Measurements from ENCODE around the gene CSMD2.

CSMD2 gene

DNA sequence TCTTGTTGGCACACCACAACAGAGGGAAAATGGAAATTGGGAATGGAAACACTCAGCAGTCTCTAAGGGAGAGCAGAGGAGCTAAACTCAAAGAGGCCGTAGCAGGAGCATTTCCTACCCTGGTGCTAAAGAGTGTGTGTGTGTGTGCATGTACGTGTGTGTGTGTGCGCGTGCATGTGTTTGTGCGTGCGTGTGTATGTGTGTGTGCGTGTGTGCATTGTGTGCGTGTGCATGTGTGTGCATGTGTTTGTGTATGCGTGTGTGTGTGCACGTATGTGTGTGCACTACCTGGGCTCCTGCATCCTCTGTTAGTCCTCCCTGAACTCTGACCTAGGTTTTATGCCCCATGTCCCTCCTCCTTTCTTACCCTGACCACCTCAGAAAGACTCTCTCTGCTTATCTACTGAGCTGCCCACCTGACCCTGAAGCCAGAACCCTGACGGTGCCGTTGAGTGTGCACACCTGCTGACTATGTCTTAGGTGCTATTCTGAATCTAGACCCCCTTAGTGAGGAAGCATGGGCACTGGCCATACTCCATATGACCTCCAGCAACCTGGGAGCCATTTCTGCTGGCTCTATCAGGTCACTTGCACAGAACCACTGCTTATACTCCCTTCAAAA, 458.3 kb downstream of the CSMD2 start:
- DNase-seq (ENCODE audit: low read depth) = no peak
- H3K4me3 ChIP-seq (ENCODE audit: low read length) = no peak overlapping the region

DNA sequence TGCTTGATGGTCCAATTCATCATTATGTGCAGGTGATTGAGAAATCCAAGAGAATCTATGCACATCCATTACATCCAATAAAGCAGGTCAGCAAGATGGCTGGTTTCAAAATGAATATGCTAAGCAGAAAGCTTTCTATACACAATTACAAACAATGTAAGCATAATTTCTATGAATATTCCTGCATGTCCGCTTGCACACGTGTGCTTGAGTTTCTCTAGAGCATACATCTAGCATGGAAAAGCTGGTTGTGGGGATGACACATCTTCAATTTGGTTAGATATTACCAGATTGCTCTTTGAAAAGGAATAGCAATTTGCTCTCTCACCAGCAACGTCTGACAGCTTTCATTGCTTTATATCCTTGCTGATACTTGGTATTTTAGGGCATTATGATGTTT, 461.6 kb downstream of the CSMD2 start:
- H3K4me3 ChIP-seq (ENCODE audit: low read length) = no peak overlapping the region
- TF ChIP-seq, protein P1, sequence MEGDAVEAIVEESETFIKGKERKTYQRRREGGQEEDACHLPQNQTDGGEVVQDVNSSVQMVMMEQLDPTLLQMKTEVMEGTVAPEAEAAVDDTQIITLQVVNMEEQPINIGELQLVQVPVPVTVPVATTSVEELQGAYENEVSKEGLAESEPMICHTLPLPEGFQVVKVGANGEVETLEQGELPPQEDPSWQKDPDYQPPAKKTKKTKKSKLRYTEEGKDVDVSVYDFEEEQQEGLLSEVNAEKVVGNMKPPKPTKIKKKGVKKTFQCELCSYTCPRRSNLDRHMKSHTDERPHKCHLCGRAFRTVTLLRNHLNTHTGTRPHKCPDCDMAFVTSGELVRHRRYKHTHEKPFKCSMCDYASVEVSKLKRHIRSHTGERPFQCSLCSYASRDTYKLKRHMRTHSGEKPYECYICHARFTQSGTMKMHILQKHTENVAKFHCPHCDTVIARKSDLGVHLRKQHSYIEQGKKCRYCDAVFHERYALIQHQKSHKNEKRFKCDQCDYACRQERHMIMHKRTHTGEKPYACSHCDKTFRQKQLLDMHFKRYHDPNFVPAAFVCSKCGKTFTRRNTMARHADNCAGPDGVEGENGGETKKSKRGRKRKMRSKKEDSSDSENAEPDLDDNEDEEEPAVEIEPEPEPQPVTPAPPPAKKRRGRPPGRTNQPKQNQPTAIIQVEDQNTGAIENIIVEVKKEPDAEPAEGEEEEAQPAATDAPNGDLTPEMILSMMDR (conservative IDR thresholded peaks at IDR 0.05; ENCODE audit: low read length) = no peak

More for the DNA sequence above, 458.3 kb downstream of the CSMD2 start:
- TF ChIP-seq, protein P1 (conservative IDR thresholded peaks at IDR 0.05; ENCODE audit: low read length) = no peak

GRCh38 chr1:33698361-33699035, 466.5 kb downstream of the CSMD2 start:
- TF ChIP-seq, protein P1 (conservative IDR thresholded peaks at IDR 0.05; ENCODE audit: low read length) = no peak
- DNase-seq (ENCODE audit: low read depth) = no peak
- H3K4me3 ChIP-seq (ENCODE audit: low read length) = no peak overlapping the region

More for the DNA sequence above, 461.6 kb downstream of the CSMD2 start:
- no peak for DNase-seq (ENCODE audit: low read depth)

DNA sequence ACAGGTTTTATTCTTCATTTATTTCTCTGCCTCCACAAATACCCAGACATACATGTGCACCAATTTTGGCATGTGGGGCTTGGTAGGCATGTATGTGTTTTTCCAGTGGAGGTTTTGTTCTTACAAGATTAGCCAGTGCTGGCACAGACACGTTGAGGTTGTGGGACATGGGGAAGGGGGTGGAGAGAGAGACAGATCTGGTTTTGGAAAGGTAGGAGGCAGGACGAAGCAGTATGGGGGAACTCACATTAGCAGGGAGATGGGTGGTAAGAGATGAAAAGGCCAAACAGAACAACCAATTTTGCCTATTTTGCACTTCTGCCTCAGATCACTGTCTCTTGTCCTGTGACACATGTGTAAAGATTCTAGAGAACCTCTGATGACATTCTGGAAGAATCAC, 467.2 kb downstream of the CSMD2 start:
- no peak for DNase-seq (ENCODE audit: low read depth)
- TF ChIP-seq, protein P1 (conservative IDR thresholded peaks at IDR 0.05; ENCODE audit: low read length) = no peak
- no peak overlapping the region for H3K4me3 ChIP-seq (ENCODE audit: low read length)

- no peak for DNase-seq (ENCODE audit: low read depth)
- TF ChIP-seq, protein P1 (conservative IDR thresholded peaks at IDR 0.05; ENCODE audit: low read length) = no peak
- no peak overlapping the region for H3K4me3 ChIP-seq (ENCODE audit: low read length)
These were observed 468.1 kb downstream of the CSMD2 start for GRCh38 chr1:33696962-33697361.

GRCh38 chr1:33696311-33696710, 468.7 kb downstream of the CSMD2 start:
- TF ChIP-seq, protein P1 (conservative IDR thresholded peaks at IDR 0.05; ENCODE audit: low read length) = no peak
- no peak overlapping the region for H3K4me3 ChIP-seq (ENCODE audit: low read length)
- no peak for DNase-seq (ENCODE audit: low read depth)

All from AG10803 (cell line).